Natural killer cell (primary cell): ENCODE data around the gene STK31. TPM values are rescaled to one million over a fixed set of nuclear protein-coding genes. Genes with fewer than 3 reads are reported as not detected.
"Not testable (repeated sequence)": the region's sequence is repeated elsewhere in the genome, so short reads cannot be mapped to it uniquely, and the experiment has no call there.

Source experiments
- ATAC-seq, 3 donors: fragments of 150-1000 bp in 2 of 3; fragments of 200-7000 bp in 1 of 3; cut with Tn5 transposase; 1 replicate in 1 of 3; 2 replicates in 2 of 3; pipeline ENCODE4 v1.10.0; 2021; ENCODE audit warnings: mild to moderate bottlenecking in 2 of 3, moderate library complexity in 2 of 3
- DNase-seq, 2 donors: peaks; one replicate each; pipeline versions ENCODE4 v3.0.0 to v3.0.0-alpha.2; 2013 to 2021; ENCODE audit warnings: mixed read lengths in 1 of 2
- H3K27ac ChIP-seq: one replicate; pipeline ENCODE4 v1.5.1; 2013; ENCODE audit warnings: mild to moderate bottlenecking, low read length
- H3K27me3 ChIP-seq: one replicate; pipeline ENCODE4 v1.6.1; 2013; ENCODE audit warnings: low read length; ENCODE audit not compliant: control insufficient read depth, insufficient read depth
- H3K36me3 ChIP-seq: one replicate; pipeline ENCODE4 v1.6.1; 2013; ENCODE audit warnings: low read length; ENCODE audit not compliant: control insufficient read depth, insufficient read depth
- H3K4me1 ChIP-seq: one replicate; pipeline ENCODE4 v1.6.1; 2013; ENCODE audit warnings: low read length; ENCODE audit not compliant: control insufficient read depth, insufficient read depth
- H3K4me3 ChIP-seq: one replicate; pipeline ENCODE4 v1.5.1; 2013; ENCODE audit warnings: low read length
- H3K9me3 ChIP-seq: one replicate; pipeline ENCODE4 v1.6.1; 2013; ENCODE audit warnings: low read length; ENCODE audit not compliant: control insufficient read depth, insufficient read depth
- H3K27ac Mint-ChIP-seq, 2 donors: one replicate each; pipeline ENCODE4 v1.8.0; 2022; ENCODE audit warnings: mild to moderate bottlenecking in 2 of 2, mixed read lengths in 2 of 2, moderate library complexity in 1 of 2
- H3K27me3 Mint-ChIP-seq, 2 donors: one replicate each; pipeline ENCODE4 v1.8.0; 2022; ENCODE audit warnings: low read depth in 2 of 2, mixed read lengths in 2 of 2
- H3K36me3 Mint-ChIP-seq: one replicate; pipeline ENCODE4 v1.8.0; 2022; ENCODE audit warnings: mixed read lengths
- H3K4me1 Mint-ChIP-seq, 2 donors: one replicate each; pipeline ENCODE4 v1.8.0; 2022; ENCODE audit warnings: mixed read lengths in 2 of 2
- H3K4me3 Mint-ChIP-seq: one replicate; pipeline ENCODE4 v1.8.0; 2022; ENCODE audit warnings: mild to moderate bottlenecking, moderate library complexity, mixed read lengths
- H3K9me3 Mint-ChIP-seq, 2 donors: one replicate each; pipeline ENCODE4 v1.8.0; 2022; ENCODE audit warnings: mixed read lengths in 2 of 2
- CTCF ChIP-seq: fragments of 200-600 bp; IDR thresholded peaks from one replicate; pipeline ENCODE4 v1.8.0; 2022; ENCODE audit warnings: antibody characterized with exemption
- WGBS: methylation state at CpG from one replicate; pipeline ENCODE4 v1.1.7; 2013; ENCODE audit warnings: missing lambda C conversion rate; ENCODE audit not compliant: insufficient coverage; 5-methylcytosine and 5-hydroxymethylcytosine counted together
- intact Hi-C: fragments of 100-400 bp; cut with micrococcal nuclease; formaldehyde crosslinking; loops from one replicate; pipeline ENCODE4 v1.14.2; 2022
- total RNA-seq, 4 donors: library from RNA; stranded (reverse); fragments of 120-200 nt in 1 of 4; gene quantifications; one replicate each; pipeline versions ENCODE4 v1.2.3 to v1.2.4, GENCODE V29; 2013 to 2022

The STK31 gene
- total RNA-seq, 3 donors from 2014 or later (not counting 1 experiment from before 2014, with no cell fraction given), result 0.39 to 1.3 (median 0.94) TPM

GRCh38 chr7:23811540-23811939 is 101.5 kb downstream of the STK31 start:
- DNase-seq (no peak), ATAC-seq (no peak)
- no peak overlapping the region for H3K27ac ChIP-seq
- Mint-ChIP-seq H3K4me3 (no peak overlapping the region), H3K27me3 (no peaks in the 10 kb centered on the region), H3K9me3 (peaks cover 8 to 9% of the 10 kb centered on the region in 2 donors), H3K36me3 (peaks cover 15% of the 10 kb centered on the region), H3K4me1 (no peaks in the 10 kb centered on the region), H3K27ac (no peak overlapping the region)
- intact Hi-C loops, result no loop called here
- no peaks in the 10 kb centered on the region for H3K36me3 ChIP-seq
- no peak overlapping the region for H3K4me3 ChIP-seq
- no peaks in the 10 kb centered on the region for H3K9me3 ChIP-seq
- no peaks in the 10 kb centered on the region for H3K4me1 ChIP-seq
- H3K27me3 ChIP-seq, result no peaks in the 10 kb centered on the region
- 95% methylated on average over 1 of the region's 1 CpG for WGBS
- no peak for TF ChIP-seq CTCF

GRCh38 chr7:23828125-23828524 is 118.1 kb downstream of the STK31 start:
- H3K4me3 ChIP-seq, H3K9me3 ChIP-seq, H3K4me1 ChIP-seq, H3K36me3 ChIP-seq, H3K4me3 Mint-ChIP-seq, H3K27ac Mint-ChIP-seq, H3K36me3 Mint-ChIP-seq, DNase-seq, intact Hi-C loops, H3K27me3 ChIP-seq, ATAC-seq, H3K27ac ChIP-seq, H3K27me3 Mint-ChIP-seq, H3K4me1 Mint-ChIP-seq: not testable (repeated sequence)
- peaks cover 16 to 17% of the 10 kb centered on the region in 2 donors for H3K9me3 Mint-ChIP-seq
- WGBS, result 98% methylated on average over 10 of the region's 10 CpGs

- peaks cover 15 to 16% of the 10 kb centered on the region in 2 donors for H3K9me3 Mint-ChIP-seq
- H3K4me3 ChIP-seq, H3K27me3 Mint-ChIP-seq, H3K4me1 ChIP-seq, H3K27me3 ChIP-seq, DNase-seq, H3K36me3 ChIP-seq, H3K36me3 Mint-ChIP-seq, H3K27ac ChIP-seq, intact Hi-C loops, H3K4me1 Mint-ChIP-seq, ATAC-seq, H3K4me3 Mint-ChIP-seq, H3K27ac Mint-ChIP-seq: not testable (repeated sequence)
- H3K9me3 ChIP-seq, result peaks cover 12% of the 10 kb centered on the region
- 76% methylated on average over 3 of the region's 4 CpGs for WGBS
These were observed 122.7 kb downstream of the STK31 start for GRCh38 chr7:23832733-23833132.

- no peaks in the 10 kb centered on the region for H3K27me3 Mint-ChIP-seq
- no peak for TF ChIP-seq CTCF
- no peak overlapping the region for H3K4me3 Mint-ChIP-seq
- H3K9me3 Mint-ChIP-seq, result peaks cover 17% of the 10 kb centered on the region in 2 donors
- no peaks in the 10 kb centered on the region for H3K27me3 ChIP-seq
- no peak overlapping the region for H3K27ac Mint-ChIP-seq
- H3K27ac ChIP-seq, result no peak overlapping the region
- H3K4me1 ChIP-seq, result no peaks in the 10 kb centered on the region
- H3K36me3 ChIP-seq, result no peaks in the 10 kb centered on the region
- 72% methylated on average over 3 of the region's 3 CpGs for WGBS
- DNase-seq, result no peak
- no peak for ATAC-seq
- H3K9me3 ChIP-seq, result peaks cover 12% of the 10 kb centered on the region
- H3K4me3 ChIP-seq, result no peak overlapping the region
- intact Hi-C loops, result no loop called here
- H3K36me3 Mint-ChIP-seq, result no peaks in the 10 kb centered on the region
- no peaks in the 10 kb centered on the region for H3K4me1 Mint-ChIP-seq
These were observed 123.4 kb downstream of the STK31 start for GRCh38 chr7:23833405-23833804.

GRCh38 chr7:23844837-23845236 is 134.8 kb downstream of the STK31 start:
- DNase-seq, H3K27me3 ChIP-seq, H3K4me3 Mint-ChIP-seq, ATAC-seq, H3K4me3 ChIP-seq, H3K27ac Mint-ChIP-seq, intact Hi-C loops, H3K36me3 ChIP-seq, H3K27ac ChIP-seq, H3K27me3 Mint-ChIP-seq, H3K4me1 ChIP-seq, H3K4me1 Mint-ChIP-seq: not testable (repeated sequence)
- peaks cover 13% of the 10 kb centered on the region for H3K9me3 ChIP-seq
- peaks cover 18% of the 10 kb centered on the region for H3K36me3 Mint-ChIP-seq
- H3K9me3 Mint-ChIP-seq, result peaks cover 19 to 21% of the 10 kb centered on the region in 2 donors
- WGBS, result 80% methylated on average over 8 of the region's 8 CpGs
